MM.1S (cell line): Measurements from ENCODE around the gene ERMN.

ENCODE experiments used
- DNase-seq: peaks from one replicate; pipeline ENCODE4 v3.0.0-alpha.2; 2015
- H2AFZ ChIP-seq: fragments of 300-600 bp; sonication (generic); 2 replicates; pipeline ENCODE4 v1.6.0; 2016; ENCODE audit warnings: antibody characterized with exemption, low read length
- H3F3A ChIP-seq: fragments of 300-600 bp; sonication (generic); 2 replicates; pipeline ENCODE4 v1.6.1; 2016; ENCODE audit warnings: mild to moderate bottlenecking, antibody characterized with exemption, low read length, moderate library complexity, mixed read lengths; ENCODE audit not compliant: insufficient read depth
- H3K27ac ChIP-seq: fragments of 300-600 bp; sonication (generic); 2 replicates; pipeline ENCODE4 v1.5.1; 2016; ENCODE audit warnings: mild to moderate bottlenecking, low read length
- H3K27me3 ChIP-seq: fragments of 300-600 bp; sonication (generic); replicated peaks from 2 replicates; pipeline ENCODE4 v1.6.0; 2016; ENCODE audit warnings: low read length; ENCODE audit not compliant: insufficient read depth
- H3K36me3 ChIP-seq: fragments of 300-600 bp; sonication (generic); replicated peaks from 2 replicates; pipeline ENCODE4 v1.6.1; 2016; ENCODE audit warnings: mild to moderate bottlenecking, low read length, mixed read lengths; ENCODE audit not compliant: insufficient read depth
- H3K4me1 ChIP-seq: fragments of 300-600 bp; sonication (generic); 2 replicates; pipeline ENCODE4 v1.6.1; 2016; ENCODE audit warnings: low read length, mixed read lengths
- H3K4me2 ChIP-seq: fragments of 300-600 bp; sonication (generic); 2 replicates; pipeline ENCODE4 v1.6.0; 2016; ENCODE audit warnings: low read depth, low read length
- H3K4me3 ChIP-seq: fragments of 300-600 bp; sonication (generic); 2 replicates; pipeline ENCODE4 v1.5.1; 2016; ENCODE audit warnings: low read length, mixed read lengths
- H3K79me2 ChIP-seq: fragments of 300-600 bp; sonication (generic); 2 replicates; pipeline ENCODE4 v1.6.1; 2016; ENCODE audit warnings: mixed run types, low read length, mixed read lengths
- H3K9ac ChIP-seq: fragments of 300-600 bp; sonication (generic); 2 replicates; pipeline ENCODE4 v1.6.1; 2016; ENCODE audit warnings: low read length, mixed read lengths
- H3K9me2 ChIP-seq: fragments of 300-600 bp; sonication (generic); replicated peaks from 2 replicates; pipeline ENCODE4 v1.6.1; 2016; ENCODE audit warnings: mild to moderate bottlenecking, low read length, mixed read lengths; ENCODE audit not compliant: insufficient read depth
- H3K9me3 ChIP-seq: fragments of 300-600 bp; sonication (generic); replicated peaks from 2 replicates; pipeline ENCODE4 v1.6.1; 2016; ENCODE audit warnings: mild to moderate bottlenecking, low read length, mixed read lengths; ENCODE audit not compliant: insufficient read depth
- H4K20me1 ChIP-seq: fragments of 300-600 bp; sonication (generic); 2 replicates; pipeline ENCODE4 v1.6.1; 2016; ENCODE audit warnings: mild to moderate bottlenecking, low read length, moderate library complexity, mixed read lengths; ENCODE audit not compliant: insufficient read depth
- CTCF ChIP-seq: fragments of 300-600 bp; sonication (generic); IDR thresholded peaks from 2 replicates; pipeline ENCODE4 v1.5.1; 2016; ENCODE audit warnings: antibody characterized with exemption, low read length, mixed read lengths
- EZH2 ChIP-seq: fragments of 300-600 bp; sonication (generic); optimal IDR thresholded peaks from 2 replicates; pipeline ENCODE3; 2017; ENCODE audit warnings: low read depth, mild to moderate bottlenecking, antibody characterized with exemption, low read length, mixed read lengths
- EZH2phosphoT487 ChIP-seq: fragments of 300-600 bp; sonication (generic); IDR thresholded peaks from 2 replicates; pipeline ENCODE4 v1.6.1; 2018; ENCODE audit warnings: antibody characterized with exemption, low read length

Gene ERMN

GRCh38 chr2:157361526-157361925 lies 35.9 kb upstream of the ERMN start:
- H3K9me3 ChIP-seq, result no peaks in the 10 kb centered on the region
- H3K9ac ChIP-seq, result no peak overlapping the region
- H3K4me3 ChIP-seq, result no peak overlapping the region
- TF ChIP-seq EZH2phosphoT487, result no peak
- TF ChIP-seq EZH2, result no peak
- TF ChIP-seq CTCF, result no peak
- no peak overlapping the region for H3K27ac ChIP-seq
- no peaks in the 10 kb centered on the region for H3K9me2 ChIP-seq
- DNase-seq, result no peak
- H4K20me1 ChIP-seq, result no peaks in the 10 kb centered on the region
- H2AFZ ChIP-seq, result no peak overlapping the region
- peaks cover 23% of the 10 kb centered on the region for H3K4me1 ChIP-seq
- H3K79me2 ChIP-seq, result no peaks in the 10 kb centered on the region
- no peak overlapping the region for H3K4me2 ChIP-seq
- H3K27me3 ChIP-seq, result no peaks in the 10 kb centered on the region
- 0 out of 2 replicates have a peak, but pooled peaks cover 5% of the 10 kb centered on the region for H3F3A ChIP-seq
- no peaks in the 10 kb centered on the region for H3K36me3 ChIP-seq

GRCh38 chr2:157359628-157360027 lies 34.0 kb upstream of the ERMN start:
- Histone ChIP-seq H3K4me2 (no peak overlapping the region), H3K36me3 (no peaks in the 10 kb centered on the region), H3K9me3 (no peaks in the 10 kb centered on the region), H2AFZ (no peak overlapping the region), H3K9me2 (no peaks in the 10 kb centered on the region), H3K27ac (no peak overlapping the region), H3K9ac (no peak overlapping the region), H3K79me2 (no peaks in the 10 kb centered on the region), H3F3A (0 out of 2 replicates have a peak, but pooled peaks cover 5% of the 10 kb centered on the region), H4K20me1 (no peaks in the 10 kb centered on the region), H3K4me1 (peaks cover 17% of the 10 kb centered on the region), H3K4me3 (no peak overlapping the region), H3K27me3 (no peaks in the 10 kb centered on the region)
- TF ChIP-seq EZH2, result no peak
- no peak for TF ChIP-seq CTCF
- TF ChIP-seq EZH2phosphoT487, result no peak
- no peak for DNase-seq

GRCh38 chr2:157355618-157356017 lies 30.0 kb upstream of the ERMN start:
- Histone ChIP-seq H3K36me3 (no peaks in the 10 kb centered on the region), H3K9me2 (no peaks in the 10 kb centered on the region), H3F3A (no peaks in the 10 kb centered on the region), H4K20me1 (no peaks in the 10 kb centered on the region), H3K27me3 (no peaks in the 10 kb centered on the region), H3K9ac (no peak overlapping the region), H3K4me1 (no peaks in the 10 kb centered on the region), H3K4me3 (no peak overlapping the region), H2AFZ (no peak overlapping the region), H3K79me2 (no peaks in the 10 kb centered on the region), H3K27ac (no peak overlapping the region), H3K9me3 (no peaks in the 10 kb centered on the region), H3K4me2 (no peak overlapping the region)
- no peak for TF ChIP-seq CTCF
- no peak for TF ChIP-seq EZH2
- TF ChIP-seq EZH2phosphoT487, result no peak
- no peak for DNase-seq
